Measurements from ENCODE around the gene ANGPT4.

DNA sequence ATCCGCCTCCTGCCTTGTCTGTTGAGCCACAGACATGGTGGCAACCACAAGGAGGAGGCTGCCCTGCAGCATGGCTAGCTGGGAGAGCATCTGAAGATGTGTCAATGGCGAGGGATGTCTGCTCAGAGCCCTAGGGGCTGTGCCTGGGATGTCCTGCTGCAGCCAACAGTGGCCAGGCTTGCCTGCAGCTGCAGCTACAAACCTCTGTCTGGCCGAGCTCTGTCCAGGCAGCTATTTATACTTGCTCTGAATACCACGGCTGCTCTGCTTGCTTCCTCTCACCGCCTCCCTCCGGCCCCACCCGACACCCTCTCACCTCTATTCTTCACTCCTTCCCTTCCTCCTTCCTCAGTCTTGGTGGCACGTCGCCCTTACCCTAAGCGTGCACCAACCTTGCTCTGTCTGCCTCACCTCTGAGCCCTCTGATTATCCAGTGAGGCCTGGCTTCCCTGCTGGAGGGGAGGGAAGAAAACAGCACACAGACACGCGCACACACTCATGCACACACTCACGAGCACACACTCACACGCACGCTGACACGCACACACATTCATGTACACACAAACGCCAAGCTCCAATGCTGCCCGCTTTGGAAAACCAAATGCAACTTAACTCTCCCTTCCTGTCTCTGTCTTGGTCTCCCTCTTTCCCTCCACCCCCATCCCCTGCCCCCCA lies at the start of gene ANGPT4:
- TF ChIP-seq, protein P1, sequence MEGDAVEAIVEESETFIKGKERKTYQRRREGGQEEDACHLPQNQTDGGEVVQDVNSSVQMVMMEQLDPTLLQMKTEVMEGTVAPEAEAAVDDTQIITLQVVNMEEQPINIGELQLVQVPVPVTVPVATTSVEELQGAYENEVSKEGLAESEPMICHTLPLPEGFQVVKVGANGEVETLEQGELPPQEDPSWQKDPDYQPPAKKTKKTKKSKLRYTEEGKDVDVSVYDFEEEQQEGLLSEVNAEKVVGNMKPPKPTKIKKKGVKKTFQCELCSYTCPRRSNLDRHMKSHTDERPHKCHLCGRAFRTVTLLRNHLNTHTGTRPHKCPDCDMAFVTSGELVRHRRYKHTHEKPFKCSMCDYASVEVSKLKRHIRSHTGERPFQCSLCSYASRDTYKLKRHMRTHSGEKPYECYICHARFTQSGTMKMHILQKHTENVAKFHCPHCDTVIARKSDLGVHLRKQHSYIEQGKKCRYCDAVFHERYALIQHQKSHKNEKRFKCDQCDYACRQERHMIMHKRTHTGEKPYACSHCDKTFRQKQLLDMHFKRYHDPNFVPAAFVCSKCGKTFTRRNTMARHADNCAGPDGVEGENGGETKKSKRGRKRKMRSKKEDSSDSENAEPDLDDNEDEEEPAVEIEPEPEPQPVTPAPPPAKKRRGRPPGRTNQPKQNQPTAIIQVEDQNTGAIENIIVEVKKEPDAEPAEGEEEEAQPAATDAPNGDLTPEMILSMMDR (IDR thresholded peaks at IDR 0.05; ENCODE audit: low read length), result no peak
- no peak for TF ChIP-seq EZH2 (IDR thresholded peaks at IDR 0.05; ENCODE audit: borderline replicate concordance, low read length)

All from OCI-LY1 (cell line).